OCI-LY7 (cell line): ENCODE measurements around the gene SHISA2. TPM values are rescaled to one million over a fixed set of nuclear protein-coding genes. Genes with fewer than 3 reads are reported as not detected.

Experiments
- BruUV-seq: library from RNA; stranded (reverse); fragments of 400-500 nt; replicated peaks from 2 replicates; lab custom pipeline; 2021; lab: Mats Ljungman, UMichigan
- CTCF ChIA-PET: fragments of 300-600 bp; sonication (Branson Sonifier 250); formaldehyde crosslinking; loops from one replicate; lab custom pipeline; 2022; ENCODE audit warnings: antibody characterized with exemption; ENCODE audit not compliant: unreplicated experiment; lab: Charles Lee
- POLR2A ChIA-PET: fragments of 300-600 bp; sonication (Branson Sonifier 250); formaldehyde crosslinking; loops from one replicate; lab custom pipeline; 2022; ENCODE audit warnings: antibody characterized with exemption; lab: Charles Lee
- DNase-seq: peaks from one replicate; pipeline ENCODE4 v3.0.0-alpha.2; 2015; ENCODE audit warnings: low spot score
- H2AFZ ChIP-seq: fragments of 200-600 bp; sonication (generic), shearing (Covaris generic); 2 replicates; pipeline ENCODE4 v1.6.1; 2014; ENCODE audit warnings: mild to moderate bottlenecking, antibody characterized with exemption, low read length, moderate library complexity
- H3K27ac ChIP-seq: fragments of 200-600 bp; sonication (generic); 2 replicates; pipeline ENCODE4 v1.5.1; 2014; ENCODE audit warnings: mixed run types, low read depth, mild to moderate bottlenecking, moderate library complexity, low read length, inconsistent platforms; ENCODE audit not compliant: poor library complexity, severe bottlenecking
- H3K36me3 ChIP-seq: fragments of 200-600 bp; sonication (generic); 2 replicates; pipeline ENCODE4 v1.6.1; 2014; ENCODE audit warnings: mild to moderate bottlenecking, antibody characterized with exemption, low read length, moderate library complexity, mixed read lengths; ENCODE audit not compliant: insufficient read depth
- H3K4me1 ChIP-seq: fragments of 200-600 bp; sonication (generic); 2 replicates; pipeline ENCODE4 v1.5.1; 2014; ENCODE audit warnings: mild to moderate bottlenecking, low read length; ENCODE audit not compliant: insufficient read depth, poor library complexity, severe bottlenecking
- H3K4me2 ChIP-seq: fragments of 200-600 bp; sonication (generic); 2 replicates; pipeline ENCODE4 v1.6.1; 2014; ENCODE audit warnings: mild to moderate bottlenecking, low read length
- H3K4me3 ChIP-seq: fragments of 200-600 bp; sonication (generic); 2 replicates; pipeline ENCODE4 v1.5.1; 2014; ENCODE audit warnings: mild to moderate bottlenecking, low read depth, low read length; ENCODE audit not compliant: poor library complexity, severe bottlenecking
- H3K79me2 ChIP-seq: fragments of 200-600 bp; sonication (generic); 2 replicates; pipeline ENCODE4 v1.6.1; 2016; ENCODE audit warnings: low read depth, mild to moderate bottlenecking, low read length, moderate library complexity, mixed read lengths; ENCODE audit not compliant: insufficient read depth
- H3K9me2 ChIP-seq: fragments of 200-600 bp; sonication (generic); 2 replicates; pipeline ENCODE4 v1.6.1; 2016; ENCODE audit warnings: mild to moderate bottlenecking, low read length, mixed read lengths; ENCODE audit not compliant: insufficient read depth
- H3K9me3 ChIP-seq: fragments of 200-600 bp; sonication (generic); 2 replicates; pipeline ENCODE4 v1.6.1; 2014; ENCODE audit warnings: mild to moderate bottlenecking, mixed run types, low read length, mixed read lengths
- H4K20me1 ChIP-seq: fragments of 200-600 bp; sonication (generic); 2 replicates; pipeline ENCODE4 v1.6.1; 2014; ENCODE audit warnings: mild to moderate bottlenecking, antibody characterized with exemption, low read length, moderate library complexity, mixed read lengths; ENCODE audit not compliant: insufficient read depth
- CTCF ChIP-seq: fragments of 200-600 bp; sonication (generic); conservative IDR thresholded peaks from 2 replicates; pipeline ENCODE4 v1.5.1; 2014; ENCODE audit warnings: mild to moderate bottlenecking, antibody characterized with exemption, low read length, moderate library complexity, mixed read lengths
- EZH2phosphoT487 ChIP-seq: fragments of 200-600 bp; sonication (generic); IDR thresholded peaks from 2 replicates; pipeline ENCODE4 v1.6.1; 2018; ENCODE audit warnings: low read depth, borderline replicate concordance, mild to moderate bottlenecking, mixed run types, antibody characterized with exemption, low read length, moderate library complexity, mixed read lengths
- intact Hi-C: fragments of 100-400 bp; cut with micrococcal nuclease; formaldehyde crosslinking; loops from one replicate; pipeline ENCODE4 v1.10.0; 2022; ENCODE audit not compliant: unreplicated experiment
- total RNA-seq, 2 experiments: library from RNA; depleted of rRNA in 1 of 2; stranded (reverse); fragments of >200 nt in 1 of 2; shearing (Covaris generic) in 1 of 2; gene quantifications; 2 replicates each; pipeline ENCODE4 v1.2.3, GENCODE V29; 2014 to 2022

Gene SHISA2
- total RNA-seq, 2 experiments from 2014 or later: not detected

DNA sequence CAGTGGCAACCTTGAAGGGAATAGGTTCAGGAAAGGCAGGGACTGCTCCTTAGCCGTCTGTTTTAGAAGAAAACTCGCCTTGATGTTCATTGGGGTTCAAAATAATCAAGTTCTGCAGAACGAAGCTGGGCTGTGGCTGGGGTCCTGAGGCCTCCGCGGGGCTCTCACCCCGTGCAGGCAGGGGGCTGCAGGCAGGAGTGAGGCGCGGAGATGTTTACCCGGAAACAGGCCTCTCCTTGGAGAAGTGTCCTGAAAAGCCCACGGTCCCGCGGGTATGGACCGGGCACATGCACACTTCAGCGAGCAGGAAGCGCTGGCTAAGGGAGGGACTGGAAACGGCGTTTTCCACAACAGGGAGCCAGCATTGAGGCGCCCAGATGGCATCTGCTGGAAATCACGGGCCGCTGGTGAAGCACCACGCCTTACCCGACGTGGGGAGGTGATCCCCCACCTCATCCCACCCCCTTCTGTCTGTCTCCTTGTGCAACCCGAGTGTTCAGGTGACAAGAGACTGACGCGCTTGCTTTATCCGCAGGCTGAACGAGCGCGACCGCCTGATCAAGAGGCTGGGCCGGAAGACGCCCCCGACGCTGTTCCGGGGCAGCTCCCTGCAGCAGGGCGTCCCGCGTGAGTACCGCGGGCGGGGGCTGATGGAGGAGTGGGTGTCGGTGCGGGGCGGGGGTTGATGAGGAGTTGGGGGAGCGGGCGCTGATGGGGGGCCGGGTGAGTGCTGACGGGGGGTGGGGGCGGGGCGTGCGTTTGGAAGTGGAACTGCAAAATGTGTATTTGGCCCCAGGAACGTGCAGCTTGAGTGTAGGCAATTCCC is 39.6 kb downstream of the SHISA2 start:
- CTCF ChIA-PET: no interaction called here
- no peaks in the 10 kb centered on the region for H3K9me3 ChIP-seq
- BruUV-seq: no TSS peak
- no peak overlapping the region for H3K4me3 ChIP-seq
- DNase-seq: no peak
- H3K9me2 ChIP-seq: no peaks in the 10 kb centered on the region
- POLR2A ChIA-PET: no interaction called here
- TF ChIP-seq EZH2phosphoT487 (no peak), CTCF (no peak)
- no peaks in the 10 kb centered on the region for H3K36me3 ChIP-seq
- no peak overlapping the region for H3K4me2 ChIP-seq
- no peaks in the 10 kb centered on the region for H3K4me1 ChIP-seq
- no peak overlapping the region for H3K27ac ChIP-seq
- no peaks in the 10 kb centered on the region for H3K79me2 ChIP-seq
- intact Hi-C loops: no loop called here
- no peaks in the 10 kb centered on the region for H4K20me1 ChIP-seq
- H2AFZ ChIP-seq: no peak overlapping the region

- no peak overlapping the region for H3K27ac ChIP-seq
- DNase-seq: no peak
- H3K36me3 ChIP-seq: no peaks in the 10 kb centered on the region
- H3K4me2 ChIP-seq: no peak overlapping the region
- intact Hi-C loops: no loop called here
- H4K20me1 ChIP-seq: no peaks in the 10 kb centered on the region
- no peak overlapping the region for H2AFZ ChIP-seq
- no peaks in the 10 kb centered on the region for H3K9me2 ChIP-seq
- no peak overlapping the region for H3K4me3 ChIP-seq
- ChIA-PET CTCF (no interaction called here), POLR2A (interaction anchor here (0.6 kb wide), 1 partner anchor 317 kb away, joined by 3 read pairs; no protein-coding TSS in a partner anchor)
- H3K79me2 ChIP-seq: no peaks in the 10 kb centered on the region
- no peaks in the 10 kb centered on the region for H3K4me1 ChIP-seq
- no peaks in the 10 kb centered on the region for H3K9me3 ChIP-seq
- no peak for TF ChIP-seq CTCF
- TF ChIP-seq EZH2phosphoT487: no peak
- no TSS peak for BruUV-seq
Observed at GRCh38 chr13:26011208-26011573, 40.6 kb downstream of the SHISA2 start.
